ENCODE data around the gene TFDP3. TPM values are rescaled to one million over a fixed set of nuclear protein-coding genes. Genes with fewer than 3 reads are reported as not detected.

Gene TFDP3
- total and polyA plus RNA-seq, 10 of the 15 experiments (the other 5 are each of a cell fraction or from before 2014, with no cell fraction given): 0.14 TPM; not detected in 9

Small RNAs within 50 kb of the gene (small RNA-seq; reads per million reads assigned to genes)
- gene RNU1-115P: not detected

Other genes with a start within 250 kb of the TFDP3 start
- not detected in 2 replicates for gene USP26, start 121.2 kb downstream of the TFDP3 start, total RNA-seq (2014; rRNA removed)
- gene USP26, start 121.2 kb downstream of the TFDP3 start, total RNA-seq (2014; rRNA removed; fragmentation: Illumina TruSeq; extraction: Trizol): not detected in 2 replicates
- gene USP26, start 121.2 kb downstream of the TFDP3 start, total RNA-seq (2021): not detected in 2 replicates
- not detected in 2 replicates for gene USP26, start 121.2 kb downstream of the TFDP3 start, polyA plus RNA-seq (2011; rRNA removed)
- not detected in 2 replicates for gene USP26, start 121.2 kb downstream of the TFDP3 start, polyA plus RNA-seq (2014; fragmentation: Illumina TruSeq; extraction: Trizol)
- not detected for gene USP26, start 121.2 kb downstream of the TFDP3 start, polyA plus RNA-seq (2014; fragmentation: Nextera tagmentation; extraction: Ambion mirVana)
- gene USP26, start 121.2 kb downstream of the TFDP3 start, polyA plus RNA-seq (2014; rRNA removed): not detected in 2 replicates
- gene USP26, start 121.2 kb downstream of the TFDP3 start, polyA plus RNA-seq (2016; fragmentation: Nextera tagmentation; extraction: Ambion mirVana): not detected
- 0.05 and 0.17 TPM in 2 replicates for gene GPC4, start 197.1 kb upstream of the TFDP3 start, total RNA-seq (2014; rRNA removed)
- 0.05 and 0.09 TPM in 2 replicates for gene GPC4, start 197.1 kb upstream of the TFDP3 start, total RNA-seq (2014; rRNA removed; fragmentation: Illumina TruSeq; extraction: Trizol)
- 0.31 and 0.32 TPM in 2 replicates for gene GPC4, start 197.1 kb upstream of the TFDP3 start, total RNA-seq (2021)
- 5.8 and 7.6 TPM in 2 replicates for gene GPC4, start 197.1 kb upstream of the TFDP3 start, polyA plus RNA-seq (2011; rRNA removed)
- 0.10 and 0.21 TPM in 2 replicates for gene GPC4, start 197.1 kb upstream of the TFDP3 start, polyA plus RNA-seq (2014; fragmentation: Illumina TruSeq; extraction: Trizol)
- under 1 TPM; 0.04 to 0.08 TPM for gene GPC4, start 197.1 kb upstream of the TFDP3 start, polyA plus RNA-seq (2014; fragmentation: Nextera tagmentation; extraction: Ambion mirVana)
- gene GPC4, start 197.1 kb upstream of the TFDP3 start, polyA plus RNA-seq (2014; rRNA removed): 0.13 and 0.17 TPM in 2 replicates
- under 1 TPM; 0.06 to 0.09 TPM for gene GPC4, start 197.1 kb upstream of the TFDP3 start, polyA plus RNA-seq (2016; fragmentation: Nextera tagmentation; extraction: Ambion mirVana)